Ovary (tissue), 9 donors: ENCODE data around the gene GRK5. TPM values are rescaled to one million over a fixed set of nuclear protein-coding genes. Genes with fewer than 3 reads are reported as not detected.

Experiments
- DNase-seq, 5 donors: peaks; one replicate each; pipeline ENCODE4 v3.0.0-alpha.2; 2019 to 2020
- H3K27ac ChIP-seq, 2 donors: fragments of 200-600 bp; one replicate each; pipeline versions ENCODE4 v1.5.1 to v1.8.0; 2019 to 2022
- H3K27me3 ChIP-seq: fragments of 200-600 bp; one replicate; pipeline ENCODE4 v1.8.0; 2022
- H3K36me3 ChIP-seq: fragments of 200-600 bp; sonication (generic); one replicate; pipeline ENCODE4 v1.5.1; 2019
- H3K4me1 ChIP-seq: one replicate; pipeline ENCODE4 v1.8.1; 2013; ENCODE audit warnings: mild to moderate bottlenecking, moderate library complexity; ENCODE audit not compliant: insufficient read depth
- H3K4me3 ChIP-seq: fragments of 200-600 bp; sonication (generic); one replicate; pipeline ENCODE4 v1.5.1; 2017
- H3K9me3 ChIP-seq, 2 donors: fragments of 200-600 bp in 1 of 2; sonication (generic) in 1 of 2; one replicate each; pipeline versions ENCODE4 v1.5.1 to v1.8.1; 2013 to 2019; ENCODE audit warnings: mild to moderate bottlenecking in 1 of 2, moderate library complexity in 1 of 2
- CTCF ChIP-seq, 3 donors: fragments of 450-650 bp in 2 of 3; fragments of 200-600 bp in 1 of 3; IDR thresholded peaks; one replicate each; pipeline versions ENCODE4 v1.5.1 to v1.8.0; 2016 to 2022; ENCODE audit warnings: antibody characterized with exemption in 3 of 3, mild to moderate bottlenecking in 1 of 3
- EP300 ChIP-seq: sonication (generic); formaldehyde crosslinking; IDR thresholded peaks from one replicate; pipeline ENCODE4 v1.6.1; 2017; ENCODE audit warnings: antibody characterized with exemption
- POLR2A ChIP-seq: fragments of 450-650 bp; IDR thresholded peaks from one replicate; pipeline ENCODE4 v1.6.1; 2017; ENCODE audit warnings: antibody characterized with exemption, mild to moderate bottlenecking, moderate library complexity
- WGBS, 3 donors: extraction: QIAGEN DNeasy Blood & Tissue Kit in 1 of 3; methylation state at CpG; one replicate each; pipeline versions ENCODE4 v1.1.5 to v1.1.7; 2013 to 2017; 5-methylcytosine and 5-hydroxymethylcytosine counted together
- intact Hi-C, 4 donors: fragments of 100-400 bp; cut with DNase I; formaldehyde crosslinking; loops; one replicate each; pipeline versions ENCODE4 v1.11.0 to v1.15.1; 2022 to 2023
- polyA plus RNA-seq, 2 donors: library from polyadenylated mRNA; stranded (reverse); fragments of 200-250 nt in 1 of 2; fragments of 350-450 nt in 1 of 2; fragmentation: Illumina TruSeq in 1 of 2; extraction: RNeasy Lipid Tissue Mini Kit (QIAGEN cat#74804) in 1 of 2; gene quantifications; one replicate each; pipeline ENCODE4 v1.2.3, GENCODE V29; 2013 to 2014
- total RNA-seq, 7 donors: library from RNA; depleted of rRNA in 2 of 7; stranded (reverse); fragments of >200 nt in 2 of 7; fragmentation: NEBNext Ultra II Directional in 3 of 7; extraction: Animal tissue kit (Norgen Biotek cat#: 25700) in 3 of 7; gene quantifications; one replicate each; pipeline versions ENCODE4 v1.1.0 to v1.2.4, GENCODE V29; 2016 to 2023
- donor health status: DM: no; HTN: no; CAD: no; lungs with moderate emphysema.
- donor health status: DM: no; HTN: no; CAD: no.
- donor health status: Bipolar disorder and iron deficiency.
- donor health status: DM: yes; HTN: yes; CAD: no.
- donor health status: DM: no; HTN: no; CAD: no.
- donor health status: DM: yes; HTN: yes; CAD: no.

The GRK5 gene
- total and polyA plus RNA-seq, 9 donors: 10.0 to 115 (median 38.2) TPM

DNA sequence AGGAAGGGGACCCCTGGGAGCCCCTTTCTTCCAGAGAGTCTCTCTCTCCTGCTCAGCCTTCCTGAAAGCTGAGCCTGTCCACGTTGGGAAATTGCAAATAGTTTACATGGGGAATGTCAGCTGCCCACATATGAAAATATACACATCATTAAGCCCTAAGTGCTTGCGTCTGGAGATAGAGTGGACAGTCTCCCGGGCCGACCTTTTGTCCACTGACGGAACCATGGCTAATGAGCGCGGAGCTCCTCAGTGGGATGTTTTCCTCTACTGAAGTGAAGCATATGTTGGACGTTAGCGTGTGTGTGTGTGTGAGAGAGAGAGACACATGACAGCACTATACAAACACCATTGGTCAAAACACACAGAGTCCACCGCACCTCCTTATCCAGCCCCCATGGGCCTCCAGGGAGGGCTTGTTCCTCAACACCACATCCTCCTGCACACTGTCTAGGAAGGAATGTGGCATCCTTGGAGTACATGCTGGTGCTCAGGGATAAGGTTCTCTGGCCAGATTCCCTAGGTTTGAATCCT is 206.8 kb downstream of the GRK5 start:
- Histone ChIP-seq H3K4me3 (no peak overlapping the region), H3K36me3 (no peaks in the 10 kb centered on the region), H3K9me3 (no peaks in the 10 kb centered on the region), H3K27ac (peak overlapping the region; percentile 23 to 91), H3K4me1 (peaks cover 40% of the 10 kb centered on the region), H3K27me3 (no peaks in the 10 kb centered on the region)
- intact Hi-C loops: loop anchor here (2.0 to 10.0 kb wide), 5 partner anchors 129 to 209 kb away; partner anchors contain the start of gene GRK5 (in 4 of the 4)
- TF ChIP-seq POLR2A (no peak), EP300 (no peak), CTCF (IDR thresholded peaks at IDR 0.05) (no peak)
- 10 to 33% (median 19%) methylated on average over 10 of the region's 10 CpGs for WGBS, 3 donors
- peak; percentile 74 to 88 (median 82) for DNase-seq

GRCh38 chr10:119415121-119415520 is 207.8 kb downstream of the GRK5 start:
- DNase-seq: no peak
- no peaks in the 10 kb centered on the region for H3K27me3 ChIP-seq
- intact Hi-C loops: loop anchor here (2.0 to 10.0 kb wide), 4 partner anchors 130 to 210 kb away; partner anchors contain the start of gene GRK5 (in 3 of the 4)
- no peaks in the 10 kb centered on the region for H3K9me3 ChIP-seq
- WGBS, 3 donors: 92 to 94% (median 93%) methylated on average over 6 of the region's 6 CpGs
- no peaks in the 10 kb centered on the region for H3K36me3 ChIP-seq
- no peak for TF ChIP-seq CTCF (IDR thresholded peaks at IDR 0.05)
- no peak for TF ChIP-seq POLR2A
- TF ChIP-seq EP300: no peak
- no peak overlapping the region for H3K4me3 ChIP-seq
- no peak overlapping the region for H3K27ac ChIP-seq
- H3K4me1 ChIP-seq: peaks cover 38% of the 10 kb centered on the region

GRCh38 chr10:119415536-119416503 is 208.4 kb downstream of the GRK5 start:
- intact Hi-C loops: loop anchor here (2.0 to 10.0 kb wide), 4 partner anchors 131 to 211 kb away; partner anchors contain the start of gene GRK5 (in 3 of the 4)
- Histone ChIP-seq H3K27ac (no peak overlapping the region), H3K27me3 (no peaks in the 10 kb centered on the region), H3K36me3 (no peaks in the 10 kb centered on the region), H3K9me3 (no peaks in the 10 kb centered on the region), H3K4me1 (peaks cover 35% of the 10 kb centered on the region), H3K4me3 (no peak overlapping the region)
- 87 to 94% (median 92%) methylated on average over 21 of the region's 21 CpGs for WGBS, 3 donors
- no peak for DNase-seq
- TF ChIP-seq POLR2A (no peak), CTCF (IDR thresholded peaks at IDR 0.05) (no peak), EP300 (no peak)

- DNase-seq: peak; percentile 45 to 78 (median 76)
Measured at GRCh38 chr10:119416855-119417254, 209.5 kb downstream of the GRK5 start.

More at GRCh38 chr10:119416855-119417254, 209.5 kb downstream of the GRK5 start:
- H3K9me3 ChIP-seq: no peaks in the 10 kb centered on the region
- H3K27me3 ChIP-seq: no peaks in the 10 kb centered on the region
- H3K4me1 ChIP-seq: peaks cover 38% of the 10 kb centered on the region
- no peak overlapping the region for H3K4me3 ChIP-seq
- TF ChIP-seq EP300 (no peak), CTCF (IDR thresholded peaks at IDR 0.05) (peak; percentile 29 to 72 (median 45))
- H3K36me3 ChIP-seq: no peaks in the 10 kb centered on the region
- no peak overlapping the region for H3K27ac ChIP-seq
- 55 to 64% (median 64%) methylated on average over 10 of the region's 10 CpGs for WGBS, 3 donors
- intact Hi-C loops: loop anchor here (10.0 kb wide), 3 partner anchors 132 to 212 kb away; partner anchors contain the start of gene GRK5 (in 2 of the 4)
